Spleen (tissue), 11 donors: ENCODE measurements around the gene BRMS1. TPM values are rescaled to one million over a fixed set of nuclear protein-coding genes. Genes with fewer than 3 reads are reported as not detected.

Experiments
- DNase-seq: peaks from one replicate; pipeline ENCODE4 v3.0.0-alpha.2; 2020
- H3K27ac ChIP-seq, 8 donors: fragments of 200-600 bp; sonication (generic) in 7 of 8; 1 replicate in 4 of 8; 2 replicates in 4 of 8; pipeline versions ENCODE4 v1.5.0 to v1.8.0; 2016 to 2021; ENCODE audit warnings: inconsistent platforms in 4 of 8, mild to moderate bottlenecking in 4 of 8, moderate library complexity in 1 of 8
- H3K27me3 ChIP-seq, 7 donors: fragments of 200-600 bp; sonication (generic) in 6 of 7; replicated peaks in 1 of 7; 1 replicate in 4 of 7; 2 replicates in 3 of 7; pipeline versions ENCODE4 v1.5.0 to v1.8.0; 2016 to 2021; ENCODE audit warnings: inconsistent platforms in 3 of 7, mild to moderate bottlenecking in 1 of 7
- H3K36me3 ChIP-seq, 6 donors: fragments of 200-600 bp; sonication (generic) in 5 of 6; 1 replicate in 4 of 6; 2 replicates in 2 of 6; pipeline versions ENCODE4 v1.5.0 to v1.8.0; 2016 to 2021; ENCODE audit warnings: inconsistent platforms in 2 of 6
- H3K4me1 ChIP-seq, 6 donors: fragments of 200-600 bp; sonication (generic) in 5 of 6; 1 replicate in 3 of 6; 2 replicates in 3 of 6; pipeline versions ENCODE4 v1.5.0 to v1.8.0; 2016 to 2021; ENCODE audit warnings: inconsistent platforms in 3 of 6
- H3K4me3 ChIP-seq, 8 donors: fragments of 200-600 bp; sonication (generic) in 7 of 8; 1 replicate in 4 of 8; 2 replicates in 4 of 8; pipeline versions ENCODE4 v1.5.0 to v1.8.0; 2016 to 2021; ENCODE audit warnings: inconsistent platforms in 4 of 8, mild to moderate bottlenecking in 4 of 8, moderate library complexity in 2 of 8
- H3K9me3 ChIP-seq, 8 donors: fragments of 200-600 bp; sonication (generic) in 7 of 8; 1 replicate in 4 of 8; 2 replicates in 4 of 8; pipeline versions ENCODE4 v1.5.0 to v1.8.0; 2016 to 2021; ENCODE audit warnings: inconsistent platforms in 4 of 8
- POLR2A ChIP-seq, 3 donors: fragments of 450-650 bp; IDR thresholded peaks; one replicate each; pipeline ENCODE4 v1.5.1; 2017; ENCODE audit warnings: antibody characterized with exemption in 3 of 3, mild to moderate bottlenecking in 1 of 3
- POLR2AphosphoS5 ChIP-seq, 3 donors: sonication (generic); formaldehyde crosslinking; IDR thresholded peaks; one replicate each; pipeline ENCODE4 v1.5.1; 2017; ENCODE audit warnings: antibody characterized with exemption in 3 of 3
- WGBS, 5 donors: extraction: QIAGEN DNeasy Blood & Tissue Kit in 3 of 5; methylation state at CpG; one replicate each; pipeline versions ENCODE4 v1.1.5 to v1.1.7; 2013 to 2018; 5-methylcytosine and 5-hydroxymethylcytosine counted together
- intact Hi-C: fragments of 100-400 bp; cut with DNase I; formaldehyde crosslinking; loops from one replicate; pipeline ENCODE4 v1.15.0; 2023; ENCODE audit warnings: low total_unique reads
- polyA plus RNA-seq, 3 donors: library from polyadenylated mRNA; stranded (reverse); fragments of 200-250 nt; gene quantifications; one replicate each; pipeline ENCODE4 v1.2.1, GENCODE V29; 2013
- total RNA-seq, 7 donors: library from RNA; depleted of rRNA in 3 of 7; stranded (reverse); fragments of >200 nt in 3 of 7; fragmentation: NEBNext Ultra II Directional in 4 of 7; extraction: Animal tissue kit (Norgen Biotek cat#: 25700) in 4 of 7; gene quantifications; one replicate each; pipeline versions ENCODE4 v1.1.0 to v1.2.1, GENCODE V29; 2016 to 2021
- TF ChIP-seq, protein P1 (sequence below), 11 experiments: fragments of 200-600 bp in 7 of 11; fragments of 450-650 bp in 4 of 11; sonication (generic) in 4 of 11; IDR thresholded peaks in 8 of 11; conservative IDR thresholded peaks in 3 of 11; 1 replicate in 7 of 11; 2 replicates in 4 of 11; pipeline versions ENCODE4 v1.4.0 to v1.8.0; 2016 to 2021; ENCODE audit warnings: antibody characterized with exemption in 11 of 11, inconsistent platforms in 4 of 11, mild to moderate bottlenecking in 1 of 11
- donor health status: healthy with polysubstance abuse.
- donor health status: DM: no; HTN: no; CAD: no; lungs with moderate emphysema.
- donor health status: DM: no; HTN: no; CAD: no.
- donor health status: Bipolar disorder and iron deficiency.
- donor health status: healthy.
- donor health status: DM: no; HTN: no; CAD: no.
- donor health status: DM: yes; HTN: yes; CAD: no.

BRMS1 gene
- total and polyA plus RNA-seq, 10 donors = 32.3 to 90.6 (median 42.8) TPM

DNA sequence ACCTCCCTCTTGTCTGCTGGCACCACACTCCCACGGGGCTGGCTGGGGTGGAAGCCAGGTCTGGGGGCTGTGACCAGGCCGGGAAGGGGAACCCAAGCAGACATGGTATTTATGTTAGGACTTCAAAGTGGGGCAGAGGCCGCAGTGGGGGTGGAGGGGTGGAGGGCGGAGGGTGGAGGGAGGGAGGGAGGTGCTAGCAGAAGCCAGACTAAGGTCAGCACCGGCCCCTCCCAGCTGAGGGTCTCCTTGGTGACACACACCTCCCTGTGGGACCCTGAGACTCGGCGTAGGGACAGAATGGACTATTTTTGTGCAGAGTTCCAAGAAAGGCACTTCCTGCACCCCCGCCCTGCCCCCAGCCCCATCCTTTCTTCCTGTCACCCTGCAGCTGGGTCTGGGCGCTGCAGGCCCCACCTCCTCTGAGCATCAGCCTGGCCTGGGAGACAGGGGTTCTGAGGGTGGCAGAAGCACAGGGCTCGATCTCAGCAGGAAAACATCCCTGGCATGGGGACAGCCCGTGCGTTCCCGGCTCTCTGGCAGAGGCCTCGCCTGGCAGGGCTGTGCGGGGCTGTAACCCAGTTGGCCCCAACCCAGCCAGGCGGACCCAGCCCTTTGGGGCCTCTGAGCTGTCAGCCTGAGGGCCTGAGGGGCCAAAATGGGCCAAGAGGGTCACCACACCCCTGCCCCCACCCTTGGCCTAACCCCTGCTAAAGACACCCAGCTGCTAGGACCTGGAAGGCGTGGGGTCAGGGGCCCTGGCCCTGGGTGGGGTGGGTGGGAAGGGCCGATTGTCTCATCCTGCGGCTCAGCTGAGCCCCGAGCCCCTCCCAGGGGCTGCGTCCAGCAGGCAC lies 18.4 kb downstream of the BRMS1 start:
- Histone ChIP-seq H3K4me1 (peaks cover 16 to 59% (median 41%) of the 10 kb centered on the region in 6 donors), H3K9me3 (no peaks in the 10 kb centered on the region), H3K27ac (peak overlapping the region in 7 of 8 donors; percentile 2 to 71 (median 54)), H3K4me3 (no peak overlapping the region), H3K27me3 (no peaks in the 10 kb centered on the region), H3K36me3 (peaks cover 0 to 4% (median 0%) of the 10 kb centered on the region in 6 donors)
- 28 to 58% (median 37%) methylated on average over 16 to 21 of the region's 21 CpGs for WGBS, 5 donors
- intact Hi-C loops = no loop called here
- no peak for DNase-seq
- TF ChIP-seq POLR2A (IDR thresholded peaks at IDR 0.05) (no peak), POLR2AphosphoS5 (IDR thresholded peaks at IDR 0.05) (peak in 1 of 3 donors; percentile 51)

DNA sequence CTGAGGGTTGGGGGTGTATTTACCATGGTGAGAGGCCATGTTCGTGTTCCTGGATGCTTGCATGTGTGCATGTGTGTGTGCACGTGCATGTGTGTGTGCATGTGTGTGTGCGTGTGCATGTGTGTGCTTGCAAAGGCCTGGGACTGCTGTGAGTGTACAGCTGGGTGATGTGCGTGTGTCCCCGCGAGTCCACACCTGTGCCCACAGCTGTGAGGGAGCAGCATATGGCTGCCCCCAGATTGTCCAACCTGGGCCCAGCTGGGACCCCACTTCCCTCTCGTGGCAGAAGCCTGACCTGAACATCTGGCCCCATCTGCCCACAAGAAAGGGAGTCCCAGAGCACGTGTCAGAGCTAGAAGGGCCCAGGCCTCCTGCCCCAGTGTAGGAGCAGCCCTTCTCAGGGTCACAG lies 19.6 kb downstream of the BRMS1 start:
- DNase-seq = no peak
- Histone ChIP-seq H3K27ac (peak overlapping the region in 3 of 8 donors; percentile 59 to 71 (median 66)), H3K4me3 (no peak overlapping the region), H3K4me1 (peaks cover 16 to 59% (median 39%) of the 10 kb centered on the region in 6 donors), H3K36me3 (no peaks in the 10 kb centered on the region), H3K27me3 (no peaks in the 10 kb centered on the region), H3K9me3 (no peaks in the 10 kb centered on the region)
- WGBS, 5 donors = 60 to 88% (median 75%) methylated on average over 3 to 8 of the region's 8 CpGs
- TF ChIP-seq POLR2A (IDR thresholded peaks at IDR 0.05) (no peak), POLR2AphosphoS5 (IDR thresholded peaks at IDR 0.05) (no peak)
- TF ChIP-seq, protein P1, sequence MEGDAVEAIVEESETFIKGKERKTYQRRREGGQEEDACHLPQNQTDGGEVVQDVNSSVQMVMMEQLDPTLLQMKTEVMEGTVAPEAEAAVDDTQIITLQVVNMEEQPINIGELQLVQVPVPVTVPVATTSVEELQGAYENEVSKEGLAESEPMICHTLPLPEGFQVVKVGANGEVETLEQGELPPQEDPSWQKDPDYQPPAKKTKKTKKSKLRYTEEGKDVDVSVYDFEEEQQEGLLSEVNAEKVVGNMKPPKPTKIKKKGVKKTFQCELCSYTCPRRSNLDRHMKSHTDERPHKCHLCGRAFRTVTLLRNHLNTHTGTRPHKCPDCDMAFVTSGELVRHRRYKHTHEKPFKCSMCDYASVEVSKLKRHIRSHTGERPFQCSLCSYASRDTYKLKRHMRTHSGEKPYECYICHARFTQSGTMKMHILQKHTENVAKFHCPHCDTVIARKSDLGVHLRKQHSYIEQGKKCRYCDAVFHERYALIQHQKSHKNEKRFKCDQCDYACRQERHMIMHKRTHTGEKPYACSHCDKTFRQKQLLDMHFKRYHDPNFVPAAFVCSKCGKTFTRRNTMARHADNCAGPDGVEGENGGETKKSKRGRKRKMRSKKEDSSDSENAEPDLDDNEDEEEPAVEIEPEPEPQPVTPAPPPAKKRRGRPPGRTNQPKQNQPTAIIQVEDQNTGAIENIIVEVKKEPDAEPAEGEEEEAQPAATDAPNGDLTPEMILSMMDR (IDR thresholded peaks at IDR 0.05 in 8 of 11, conservative IDR thresholded peaks at IDR 0.05 in 3 of 11) = no peak
- intact Hi-C loops = no loop called here

DNA sequence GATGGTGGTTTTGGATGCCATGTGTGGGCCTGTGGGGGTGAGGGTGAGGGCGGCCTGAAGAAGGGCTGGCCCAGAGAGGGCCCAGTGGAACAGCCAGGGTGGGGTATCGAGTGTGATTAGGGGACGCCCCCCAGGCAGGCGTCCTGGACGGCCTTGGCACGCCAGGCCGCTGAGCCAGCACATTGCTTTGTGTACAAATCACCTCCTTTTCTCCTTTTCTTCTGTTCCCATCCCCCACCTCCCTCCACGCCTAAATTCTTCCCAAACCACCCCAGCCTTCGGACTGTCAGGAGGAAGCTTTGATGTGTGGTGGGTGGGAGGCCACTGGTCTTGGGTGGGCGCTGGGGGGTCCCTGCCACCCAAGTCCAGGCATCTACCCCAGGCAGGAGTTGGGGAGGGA lies 20.2 kb downstream of the BRMS1 start:
- H3K27me3 ChIP-seq = no peaks in the 10 kb centered on the region
- H3K9me3 ChIP-seq = no peaks in the 10 kb centered on the region
- WGBS, 5 donors = 72 to 88% (median 84%) methylated on average over 10 of the region's 10 CpGs
- DNase-seq = no peak
- H3K4me3 ChIP-seq = no peak overlapping the region
- peaks cover 16 to 53% (median 36%) of the 10 kb centered on the region in 6 donors for H3K4me1 ChIP-seq
- TF ChIP-seq POLR2AphosphoS5 (IDR thresholded peaks at IDR 0.05) = no peak
- TF ChIP-seq POLR2A (IDR thresholded peaks at IDR 0.05) = no peak
- TF ChIP-seq, protein P1 (IDR thresholded peaks at IDR 0.05 in 8 of 11, conservative IDR thresholded peaks at IDR 0.05 in 3 of 11) = no peak
- no peaks in the 10 kb centered on the region for H3K36me3 ChIP-seq
- intact Hi-C loops = no loop called here
- no peak overlapping the region for H3K27ac ChIP-seq

DNA sequence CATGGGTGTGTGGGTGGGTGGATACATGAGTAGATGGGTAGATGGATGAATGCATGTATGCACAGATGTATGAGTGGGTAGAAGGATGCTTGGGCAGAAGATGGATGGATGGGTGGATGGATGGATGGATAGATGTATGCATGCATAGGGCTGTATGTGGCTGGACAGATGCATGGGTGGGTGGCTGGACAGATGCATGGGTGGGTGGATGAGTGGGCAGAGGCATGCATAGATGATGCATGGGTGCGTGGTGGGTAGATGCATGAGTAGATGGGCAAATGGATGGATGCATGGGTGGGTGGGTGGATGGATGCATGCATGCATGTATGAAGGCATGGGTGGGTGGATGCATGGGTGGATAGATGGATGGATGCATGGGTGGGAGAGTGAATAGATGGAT lies 21.2 kb downstream of the BRMS1 start:
- intact Hi-C loops = no loop called here
- H3K4me1 ChIP-seq = peaks cover 10 to 52% (median 35%) of the 10 kb centered on the region in 6 donors
- WGBS, 5 donors = 93 to 100% (median 96%) methylated on average over 1 of the region's 1 CpG

More for the DNA sequence above, 21.2 kb downstream of the BRMS1 start:
- TF ChIP-seq POLR2A (IDR thresholded peaks at IDR 0.05) (no peak), POLR2AphosphoS5 (IDR thresholded peaks at IDR 0.05) (no peak)
- TF ChIP-seq, protein P1 (IDR thresholded peaks at IDR 0.05 in 8 of 11, conservative IDR thresholded peaks at IDR 0.05 in 3 of 11) = no peak
- H3K27ac ChIP-seq = no peak overlapping the region
- no peaks in the 10 kb centered on the region for H3K36me3 ChIP-seq
- no peak overlapping the region for H3K4me3 ChIP-seq
- H3K9me3 ChIP-seq = no peaks in the 10 kb centered on the region
- DNase-seq = no peak
- H3K27me3 ChIP-seq = no peaks in the 10 kb centered on the region
